GM19452 (cell line): Measurements from ENCODE around the gene YDJC.
"Not testable (repeated sequence)": the region's sequence is repeated elsewhere in the genome, so short reads cannot be mapped to it uniquely, and the experiment has no call there.

Experiments
- ATAC-seq: cut with Tn5 transposase; IDR thresholded peaks from one replicate; pipeline ENCODE4 v1.9.1; 2021; ENCODE audit not compliant: unreplicated experiment

The YDJC gene

DNA sequence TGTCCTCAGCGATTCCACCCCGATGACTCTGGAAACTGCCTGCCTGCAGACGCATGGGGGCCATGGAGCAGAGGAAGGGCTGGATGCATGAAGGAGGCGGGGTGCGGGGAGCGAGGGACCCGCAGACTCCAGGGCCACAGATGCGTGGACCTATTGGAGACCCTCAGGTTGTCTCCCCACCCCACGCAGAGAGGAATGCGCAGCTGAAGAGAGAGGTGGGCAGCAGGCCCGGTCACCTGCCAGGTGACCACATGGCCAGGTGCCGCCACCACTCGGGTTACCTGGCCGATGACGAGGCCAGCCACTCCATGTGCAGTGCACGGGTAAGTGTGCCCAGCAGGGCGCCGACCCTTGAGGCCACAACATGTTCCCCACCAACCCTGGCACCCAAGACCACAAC is 3.1 kb upstream of the YDJC start:
- ATAC-seq = no peak

DNA sequence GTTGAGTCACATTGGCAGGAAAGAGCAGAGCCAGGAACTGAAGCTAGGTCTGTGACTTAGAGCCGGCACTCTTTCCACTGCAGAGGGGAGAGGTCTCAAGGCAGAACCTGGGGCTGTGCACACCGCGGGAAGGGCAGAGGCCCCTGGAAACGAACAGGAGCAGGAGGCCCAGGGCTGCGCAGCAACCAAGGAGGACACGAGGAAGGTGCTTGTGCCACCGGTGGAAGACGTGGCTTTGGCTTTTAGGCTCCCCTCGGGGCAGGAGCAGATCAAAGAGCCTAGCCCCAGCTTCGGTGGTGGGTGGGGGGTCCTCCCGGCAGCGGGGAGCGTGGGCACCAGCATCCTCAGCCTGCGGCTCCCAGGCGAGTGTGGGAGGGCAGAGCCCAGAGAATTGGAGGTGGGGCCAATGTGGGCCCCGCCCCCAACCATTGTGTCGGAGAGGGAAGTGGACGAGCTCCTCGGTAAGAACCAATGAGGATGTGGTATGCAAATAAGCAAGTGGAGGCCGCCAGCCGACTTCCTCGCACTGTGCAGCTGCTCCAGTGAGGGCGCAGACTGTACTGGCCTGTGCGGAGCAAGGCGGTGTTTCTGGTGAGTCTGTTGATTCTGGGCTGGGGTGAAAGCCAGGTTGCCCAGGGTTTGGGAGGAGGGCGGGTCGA is 2.5 kb upstream of the YDJC start, which contains the start of gene CCDC116:
Gene CCDC116, plus strand, starts transcription at position 524 of the 659 bp plus-strand sequence. CDS start 422 bp downstream, outside the sequence.
- ATAC-seq = no peak

DNA sequence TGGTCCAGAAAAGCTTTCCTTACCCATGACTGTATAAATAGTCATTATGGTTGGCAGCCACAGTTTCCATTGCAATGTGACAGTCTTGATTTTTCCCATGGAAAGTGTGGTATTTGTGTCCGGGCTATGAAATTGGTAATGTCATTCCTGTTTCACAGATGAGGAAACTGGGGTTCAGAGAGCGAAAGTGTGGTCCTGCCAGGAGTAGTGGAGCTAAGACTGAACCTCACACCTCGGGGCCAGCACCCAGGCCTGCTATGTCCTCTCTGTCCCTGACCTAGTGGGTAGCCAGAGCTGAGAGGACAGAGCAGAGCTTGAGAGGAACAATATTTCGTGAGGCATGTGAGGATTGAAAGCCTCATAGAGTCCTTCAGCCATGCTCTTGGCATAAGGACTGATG is 1.2 kb upstream of the YDJC start:
- ATAC-seq = no peak

DNA sequence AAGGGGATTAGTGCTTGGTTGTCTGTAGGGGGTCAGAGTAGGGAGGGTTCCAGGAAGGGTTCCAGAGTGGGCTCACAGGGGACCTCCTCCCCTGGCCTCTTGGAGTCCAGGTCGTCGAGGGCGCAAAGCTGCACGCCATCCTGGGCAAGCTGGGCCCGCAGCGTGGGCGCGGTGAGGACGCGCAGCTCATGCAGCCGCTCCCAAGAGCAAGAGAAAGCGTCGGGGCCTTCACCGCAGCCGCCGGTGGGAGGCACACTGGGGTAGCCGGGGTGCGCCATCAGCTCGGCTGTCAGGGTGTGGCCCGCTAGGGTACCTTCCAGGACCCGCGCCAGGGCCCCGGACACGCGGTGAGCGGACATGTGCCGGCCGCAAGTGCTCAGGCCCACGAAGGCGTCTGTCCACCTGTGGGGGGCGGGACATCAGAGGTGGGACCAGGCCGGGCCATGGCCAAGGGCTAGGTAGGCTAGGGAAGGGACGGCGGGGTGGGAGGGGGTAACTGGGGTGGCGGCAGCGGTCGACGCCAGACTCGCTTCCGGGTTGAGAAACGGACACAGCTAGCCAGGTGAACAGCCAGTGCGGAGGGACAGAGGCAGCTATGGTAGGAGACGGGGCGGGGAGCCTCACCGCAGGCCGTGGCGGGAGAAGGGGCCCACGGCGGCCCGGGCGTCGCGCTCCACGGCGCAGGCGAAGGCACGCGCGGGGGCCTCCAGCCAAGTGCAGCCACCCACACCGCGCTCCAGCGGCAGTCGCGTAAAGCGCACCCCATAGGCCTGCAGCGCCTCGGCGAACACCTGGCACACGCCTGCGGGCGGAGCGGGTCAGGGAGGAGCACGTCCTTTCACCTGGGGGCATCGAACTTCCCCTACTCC is 1.2 kb downstream of the YDJC start:
- no peak for ATAC-seq

DNA sequence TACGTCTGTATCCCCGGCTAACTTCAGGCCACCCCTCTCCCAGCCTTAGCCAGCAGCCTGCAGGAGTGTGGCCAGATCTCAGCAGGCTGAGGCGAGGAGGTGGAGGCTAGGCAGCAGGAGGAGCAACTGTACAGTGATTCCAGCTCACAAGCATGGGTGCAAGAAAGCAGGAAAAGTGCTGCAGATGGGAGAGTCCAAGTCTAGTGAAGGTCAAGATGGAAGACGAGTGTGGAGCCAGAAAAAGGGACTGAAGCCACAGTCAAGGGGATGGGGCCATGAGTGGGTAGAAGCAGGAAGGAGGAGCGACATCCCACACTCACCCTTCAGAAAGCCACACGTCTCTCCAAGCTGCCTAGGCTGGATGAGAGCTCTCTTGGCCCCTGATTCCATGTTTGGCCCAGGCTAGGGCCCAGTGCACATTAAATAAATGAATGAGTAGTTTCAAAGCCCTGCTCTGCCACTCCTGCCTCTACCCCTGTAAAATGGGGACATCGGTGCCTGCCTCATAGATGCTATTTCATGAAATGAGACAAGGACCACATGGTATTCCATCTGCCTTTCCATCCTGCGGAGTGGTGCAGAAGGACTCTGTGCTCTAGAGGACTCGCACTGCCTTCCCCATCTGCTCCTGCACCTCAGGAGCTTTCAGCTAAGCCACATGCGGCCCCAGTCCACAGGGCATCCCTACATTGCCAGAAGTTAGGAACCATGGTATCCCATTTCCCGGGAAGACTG is 2.9 kb downstream of the YDJC start:
- ATAC-seq = no peak

DNA sequence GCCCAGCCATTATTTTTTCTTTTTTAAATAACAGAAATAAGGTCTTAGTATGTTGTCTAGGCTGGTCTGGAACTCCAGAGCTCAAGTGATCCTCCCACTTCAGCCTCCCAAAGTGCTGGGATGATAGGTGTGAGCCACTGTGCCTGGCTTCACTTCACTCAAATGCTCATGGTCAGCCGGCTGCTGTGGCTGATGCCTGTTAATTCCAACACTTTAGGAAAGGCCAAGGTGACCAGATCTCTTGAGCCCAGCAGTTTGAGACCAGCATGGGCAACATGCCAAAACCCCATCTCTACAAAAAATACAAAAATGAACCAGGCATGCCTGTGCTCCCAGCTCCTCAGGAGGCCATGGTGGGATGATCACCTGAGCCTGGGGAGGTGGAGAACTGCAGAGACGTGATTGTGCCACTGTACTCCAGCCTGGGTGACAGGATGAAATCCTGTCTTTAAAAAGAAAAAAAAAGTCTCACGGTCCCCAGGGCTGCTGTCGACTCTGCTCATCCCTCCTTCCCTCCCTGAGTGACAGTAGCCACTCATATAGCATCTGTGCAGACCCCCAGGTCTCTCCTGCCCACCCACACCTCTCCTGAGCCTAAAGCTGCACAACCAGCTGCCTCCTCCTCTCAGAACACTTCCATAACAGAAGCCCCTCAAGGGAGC is 3.6 kb downstream of the YDJC start:
- ATAC-seq = no peak

DNA sequence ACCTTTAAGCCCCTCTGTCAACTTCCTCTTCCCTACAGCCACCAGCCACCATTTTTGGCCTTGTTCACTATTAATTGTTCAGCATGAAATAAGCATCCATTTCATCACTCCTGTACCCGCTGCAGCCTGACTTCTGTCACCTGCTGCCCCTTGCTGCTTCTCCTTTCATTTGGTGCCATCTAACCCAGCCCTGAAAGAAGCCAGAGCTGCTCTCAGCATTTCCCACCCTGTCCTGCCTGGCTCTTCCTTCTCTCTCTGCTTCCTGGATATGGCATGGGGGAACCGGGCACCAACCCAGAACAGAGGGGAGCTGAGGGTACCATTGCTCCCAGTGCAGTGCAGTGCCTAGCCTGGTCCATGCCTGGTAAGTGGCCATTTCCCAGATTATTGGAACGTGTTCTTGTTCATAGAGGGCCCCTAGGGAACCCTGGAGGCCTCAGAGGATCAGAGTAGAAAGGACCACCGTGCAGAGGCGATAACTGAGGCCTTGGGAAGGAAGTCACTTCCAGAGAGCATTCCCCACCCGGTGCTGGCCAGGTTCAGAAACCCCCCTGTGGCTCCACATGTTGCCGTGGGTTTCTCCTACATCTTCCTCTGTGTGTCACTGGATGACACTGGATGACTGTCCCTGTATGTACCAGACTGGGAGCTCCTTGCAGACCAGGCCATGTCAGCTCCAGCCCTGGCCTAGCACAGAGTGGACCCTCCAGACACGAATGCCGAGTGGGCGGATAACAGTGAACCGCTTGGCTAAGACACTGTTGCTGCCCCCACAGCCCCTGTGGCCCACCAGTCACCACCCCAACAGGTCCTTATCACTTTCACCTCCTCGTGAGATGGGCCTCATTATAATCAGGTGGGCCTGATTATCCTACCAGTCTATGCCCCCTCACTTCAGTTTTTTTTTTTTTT is 4.7 kb downstream of the YDJC start:
- ATAC-seq = no peak

DNA sequence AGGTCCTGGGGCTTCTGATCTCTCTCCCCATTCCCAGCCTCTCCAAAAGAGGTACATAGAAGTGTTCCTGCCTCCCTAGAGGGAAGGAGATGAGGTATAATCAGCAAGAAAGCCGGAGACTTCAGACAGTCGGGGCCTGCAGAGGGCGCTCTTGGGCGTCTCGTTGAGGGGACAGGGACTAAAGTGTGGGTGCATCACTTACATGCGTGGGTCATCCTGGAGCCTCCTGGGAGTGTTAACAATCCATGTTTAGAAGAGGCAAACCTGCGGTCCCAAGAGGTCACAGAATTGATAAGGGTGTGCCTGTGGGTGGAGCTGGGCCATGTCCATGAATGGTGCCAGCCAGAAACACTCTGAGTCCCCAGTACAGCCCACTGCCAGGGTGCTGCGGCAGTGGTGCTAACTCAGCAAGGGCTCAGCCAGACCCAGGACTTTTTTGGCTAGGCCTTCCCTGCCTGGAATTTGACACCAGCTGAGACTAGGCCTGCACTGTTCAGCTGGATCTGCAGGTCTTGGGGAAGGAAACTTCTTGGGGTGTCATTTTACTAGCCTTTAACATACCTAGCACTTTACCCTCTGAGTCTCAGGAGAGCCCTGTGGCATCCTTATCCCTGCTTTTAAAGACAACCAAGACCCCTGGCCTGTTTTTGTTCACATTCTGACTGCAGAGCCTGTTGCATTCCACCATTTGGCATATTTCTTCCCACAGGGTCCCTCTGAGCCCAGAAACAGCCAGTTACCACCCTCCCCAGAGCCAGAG is 5.5 kb downstream of the YDJC start:
- ATAC-seq = no peak

DNA sequence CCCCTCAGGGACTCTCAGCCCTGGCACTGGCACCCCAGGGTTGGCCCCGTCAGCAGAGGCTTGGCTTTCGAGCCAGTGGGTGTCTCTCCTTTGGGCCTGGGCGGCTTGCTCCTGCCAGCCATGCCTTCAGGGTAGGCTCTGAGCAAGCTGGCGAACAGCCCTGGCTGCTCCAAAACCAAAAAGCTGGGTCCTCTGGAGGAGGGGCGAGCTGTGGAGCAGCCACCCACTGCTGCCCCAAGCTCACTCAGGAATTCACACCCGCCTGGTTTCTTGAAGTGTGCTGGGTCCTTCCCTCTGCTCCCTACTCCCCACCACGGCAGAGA is 6.2 kb downstream of the YDJC start:
- no peak for ATAC-seq

DNA sequence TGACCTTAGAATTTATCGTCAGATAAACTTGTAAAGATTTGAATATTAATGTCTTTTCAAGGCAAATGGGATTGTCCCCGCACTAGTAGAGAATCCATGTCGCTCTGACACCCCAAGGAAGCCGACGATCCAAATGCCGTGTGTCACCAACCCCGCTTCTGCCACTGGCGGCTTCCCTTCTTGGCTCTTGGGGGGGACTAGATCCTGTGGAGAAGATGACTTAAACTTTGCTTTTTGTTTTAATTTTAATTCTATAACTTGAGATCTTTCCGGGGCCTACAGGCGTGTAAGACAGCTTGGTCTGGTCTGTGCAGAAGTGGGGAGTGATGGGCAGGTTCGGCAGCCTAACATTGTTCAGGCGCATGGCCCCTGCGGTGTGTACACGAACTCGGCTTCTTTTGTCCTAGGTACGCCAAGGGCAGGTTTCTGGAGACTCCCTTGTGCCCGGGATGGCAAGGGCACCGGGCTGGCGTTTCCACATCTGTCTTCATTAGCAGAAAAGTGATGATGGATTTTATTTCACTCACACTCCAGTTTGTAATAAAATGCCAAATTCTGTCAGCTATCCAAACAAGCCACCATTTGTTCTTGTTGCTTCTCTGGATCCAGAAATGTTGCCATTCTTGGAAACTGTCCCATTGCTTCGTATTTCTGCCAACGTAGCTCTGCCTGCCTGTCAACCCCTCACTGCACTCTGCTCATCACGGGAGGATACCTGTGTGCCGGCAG is 6.7 kb downstream of the YDJC start:
- no peak for ATAC-seq

DNA sequence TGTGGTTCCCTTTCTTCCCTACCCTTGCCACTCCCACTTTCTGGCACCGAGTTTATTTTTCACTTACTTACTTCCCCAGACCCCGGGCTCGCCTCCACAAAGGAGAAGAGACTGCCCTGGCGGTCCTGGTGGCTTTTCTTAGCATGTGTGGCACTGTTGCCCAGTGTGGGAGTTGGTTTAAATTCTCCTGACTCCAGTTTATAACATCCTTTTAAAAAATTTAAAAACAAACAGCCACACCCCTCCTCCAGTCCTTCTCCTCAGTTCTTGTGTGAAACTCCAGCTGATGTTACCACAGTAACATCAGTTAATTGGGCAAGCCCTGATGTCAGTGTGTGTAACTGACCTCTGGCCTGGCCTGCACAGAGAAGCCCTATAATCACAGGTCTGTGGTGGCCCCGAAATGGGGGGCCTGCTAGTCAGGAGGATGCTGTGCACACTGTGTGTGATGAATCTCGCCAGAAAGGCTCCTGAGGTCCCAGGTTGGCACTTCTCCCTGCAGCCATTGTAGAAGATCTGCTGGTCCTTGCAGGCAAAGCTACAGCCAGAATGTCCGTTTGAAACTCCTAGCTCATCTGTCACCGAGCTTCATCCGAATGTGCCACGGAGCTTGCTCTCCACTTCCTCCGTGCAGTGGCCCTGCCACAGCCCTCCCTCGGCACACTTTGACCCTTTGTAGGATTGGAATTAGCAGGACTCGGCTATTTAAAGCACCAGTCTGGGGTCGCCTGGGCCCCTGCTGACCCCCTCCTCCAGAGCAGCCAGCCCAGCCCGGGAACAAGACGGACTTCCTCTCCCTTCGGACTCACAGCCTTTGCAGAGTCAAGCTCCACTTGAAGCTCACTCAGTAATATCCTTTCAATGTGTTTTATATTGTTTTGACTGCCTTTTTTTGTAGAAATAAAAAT is 7.6 kb downstream of the YDJC start:
- no peak for ATAC-seq

DNA sequence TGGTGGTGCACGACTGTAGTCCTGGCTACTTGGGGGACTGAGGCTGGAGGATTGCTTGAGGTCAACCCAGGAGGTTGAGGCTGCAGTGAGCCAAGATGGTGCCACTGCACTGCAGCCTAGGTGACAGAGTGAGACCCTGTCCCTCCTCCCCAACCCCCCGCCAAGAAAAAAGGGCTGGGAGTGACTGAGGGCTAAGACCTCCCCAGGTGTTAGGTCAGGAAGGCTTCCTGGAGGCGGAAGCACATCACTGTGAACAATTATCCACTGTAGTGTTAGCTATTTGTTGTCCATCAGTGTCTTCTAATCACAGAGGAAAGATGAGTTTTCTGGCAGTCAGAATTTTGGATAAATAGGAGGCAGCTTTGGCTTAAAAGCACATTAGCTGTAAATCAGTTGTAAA is 8.8 kb downstream of the YDJC start:
- no peak for ATAC-seq

DNA sequence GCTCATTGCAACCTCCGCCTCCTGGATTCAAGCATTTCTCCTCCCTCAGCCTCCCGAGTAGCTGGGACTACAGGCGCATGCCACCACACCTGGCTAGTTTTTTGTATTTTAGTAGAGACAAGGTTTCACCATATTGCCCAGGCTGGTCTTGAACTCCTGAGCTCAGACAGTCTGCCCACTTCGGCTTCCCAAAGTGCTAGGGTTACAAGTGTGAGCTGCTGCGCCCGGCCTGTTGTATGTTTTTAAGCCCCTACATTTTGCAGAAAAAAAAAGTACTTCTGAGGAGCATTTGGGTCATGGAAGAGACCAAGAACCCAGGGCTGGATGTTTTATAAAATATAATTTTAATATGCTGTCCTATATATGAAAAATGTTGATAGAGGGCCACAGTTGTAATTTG is 12.5 kb downstream of the YDJC start:
- not testable (repeated sequence) for ATAC-seq

DNA sequence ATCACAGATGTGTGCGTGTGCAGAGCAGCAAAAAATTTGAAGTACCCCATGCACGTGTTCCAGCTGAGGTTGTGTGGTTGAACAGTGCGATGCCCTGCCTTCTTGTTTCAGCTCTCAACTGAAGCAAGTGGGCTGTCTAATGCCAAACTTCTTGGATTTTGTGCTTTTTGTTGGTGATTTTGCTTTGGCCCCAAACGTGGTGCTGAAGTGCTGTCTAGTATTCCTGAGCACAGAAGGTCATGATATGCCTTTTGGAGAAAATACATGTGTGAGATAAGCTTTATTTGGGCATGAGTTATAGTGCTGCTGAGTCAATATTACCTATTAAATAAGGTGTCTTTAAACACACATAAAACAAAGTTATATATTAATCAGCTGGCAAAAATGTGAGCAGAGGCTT is 14.1 kb downstream of the YDJC start:
- ATAC-seq = no peak

DNA sequence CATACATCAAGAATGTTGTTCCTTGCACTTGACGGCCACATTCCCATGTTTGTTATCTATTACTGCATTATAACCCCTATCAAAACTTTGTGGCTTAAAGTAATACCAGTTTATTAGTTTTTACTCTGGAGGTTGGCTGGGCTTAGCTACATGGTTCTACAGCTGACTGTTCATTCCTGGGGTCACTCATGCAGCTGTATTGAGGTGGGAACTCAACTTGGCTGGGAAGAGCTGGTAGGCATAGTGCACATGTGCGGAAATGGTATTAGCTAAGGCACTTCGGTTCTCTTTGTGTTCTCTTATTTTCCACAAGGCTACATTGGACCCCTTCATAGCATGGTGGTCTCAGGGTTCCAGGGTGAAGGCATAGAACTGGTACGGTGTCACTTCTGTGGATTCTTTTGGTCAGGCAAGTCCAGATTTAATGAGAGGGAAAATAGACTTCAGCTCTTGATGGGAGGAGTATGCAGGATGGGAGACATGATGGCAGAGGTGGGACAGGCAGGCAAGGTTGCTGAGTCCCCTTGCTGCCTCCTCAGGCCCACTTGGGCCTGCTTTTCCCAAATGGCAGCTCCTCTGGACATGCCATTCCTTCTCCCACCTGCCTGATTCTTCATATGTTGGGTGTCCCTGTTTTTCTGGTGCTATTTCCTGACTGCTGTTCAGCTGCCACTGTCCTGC is 16.1 kb downstream of the YDJC start:
- ATAC-seq = no peak

DNA sequence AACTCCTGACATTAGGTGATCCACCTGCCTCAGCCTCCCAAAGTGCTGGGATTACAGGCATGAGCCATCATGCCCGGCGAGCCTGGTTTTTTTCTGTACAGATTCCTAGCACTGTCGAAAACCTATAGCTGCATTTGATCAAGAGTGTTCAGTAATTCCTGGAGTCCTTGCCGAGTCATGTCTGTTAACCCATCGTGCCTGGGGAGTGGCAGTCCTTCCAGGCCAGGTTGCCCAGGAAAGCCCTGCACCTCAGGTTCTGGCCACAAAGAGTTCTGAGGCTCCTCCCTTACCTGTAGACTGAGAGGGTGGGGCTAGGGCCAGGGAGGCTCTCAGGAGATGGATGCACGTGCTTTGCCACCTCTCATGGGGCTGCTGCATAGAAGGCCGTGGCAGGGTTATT is 17.0 kb downstream of the YDJC start:
- ATAC-seq = no peak

DNA sequence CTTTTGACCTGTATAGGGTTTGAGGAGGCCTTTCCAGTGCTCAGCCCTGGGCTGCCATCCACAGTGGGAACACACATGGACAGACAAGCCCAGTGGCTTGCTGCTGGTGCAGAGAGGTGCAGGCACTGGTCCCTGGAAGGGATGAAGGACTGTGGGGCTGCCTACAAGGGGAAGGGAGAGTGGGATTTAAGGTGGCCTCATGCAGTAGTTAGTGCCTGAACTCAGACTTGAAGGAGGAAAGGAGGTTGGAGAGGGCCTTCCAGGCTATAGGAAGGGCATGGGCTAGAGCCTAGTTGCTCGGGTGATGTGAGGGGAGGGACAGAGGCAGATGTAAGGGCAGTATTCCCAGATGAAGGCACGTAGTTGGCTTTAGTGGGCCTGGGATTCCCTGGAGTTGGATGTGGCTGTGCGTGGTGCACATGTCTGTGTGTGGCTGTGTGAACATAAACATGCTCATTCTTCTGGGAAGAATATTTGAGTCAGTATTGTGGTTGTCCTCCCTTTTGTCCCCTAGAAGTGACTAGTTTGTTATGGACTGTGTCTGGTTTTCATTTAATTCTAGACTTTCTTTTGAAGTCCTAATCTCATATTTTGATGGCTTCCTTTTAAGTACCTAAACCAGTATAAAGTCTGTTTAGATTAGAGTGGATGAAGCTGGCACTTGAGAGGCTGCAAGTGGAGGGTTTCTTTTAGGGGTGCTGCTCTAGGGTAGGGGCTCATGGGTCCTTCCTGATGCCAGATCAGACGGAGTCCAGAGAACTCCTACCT is 18.4 kb downstream of the YDJC start:
- no peak for ATAC-seq
